OCI-LY1 (cell line): ENCODE data around the gene SFTPB.

Source experiments
- H2AFZ ChIP-seq: fragments of 200-600 bp; sonication (generic), shearing (Covaris generic); 2 replicates; pipeline ENCODE4 v1.6.0; 2014; ENCODE audit warnings: antibody characterized with exemption, mild to moderate bottlenecking, low read length
- H3F3A ChIP-seq: fragments of 200-600 bp; sonication (generic), shearing (Covaris generic); 2 replicates; pipeline ENCODE4 v1.6.0; 2014; ENCODE audit warnings: mild to moderate bottlenecking, antibody characterized with exemption, low read length, moderate library complexity; ENCODE audit not compliant: insufficient read depth
- H3K27ac ChIP-seq: fragments of 200-600 bp; sonication (generic); 2 replicates; pipeline ENCODE4 v1.5.1; 2014; ENCODE audit warnings: low read length, mixed run types, mild to moderate bottlenecking, low read depth; ENCODE audit not compliant: poor library complexity, severe bottlenecking
- H3K27me3 ChIP-seq: fragments of 200-600 bp; sonication (generic); 2 replicates; pipeline ENCODE4 v1.6.0; 2014; ENCODE audit warnings: antibody characterized with exemption, mild to moderate bottlenecking, low read length, moderate library complexity; ENCODE audit not compliant: insufficient read depth
- H3K36me3 ChIP-seq: fragments of 200-600 bp; sonication (generic); 2 replicates; pipeline ENCODE4 v1.6.1; 2014; ENCODE audit warnings: mild to moderate bottlenecking, antibody characterized with exemption, low read length, moderate library complexity, mixed read lengths; ENCODE audit not compliant: insufficient read depth
- H3K4me1 ChIP-seq: fragments of 200-600 bp; sonication (generic); 2 replicates; pipeline ENCODE4 v1.5.1; 2014; ENCODE audit warnings: mild to moderate bottlenecking, low read length, moderate library complexity; ENCODE audit not compliant: insufficient read depth, severe bottlenecking
- H3K4me2 ChIP-seq: fragments of 200-600 bp; sonication (generic), shearing (Covaris generic); 2 replicates; pipeline ENCODE4 v1.6.1; 2014; ENCODE audit warnings: low read length
- H3K4me3 ChIP-seq: fragments of 200-600 bp; sonication (generic); 2 replicates; pipeline ENCODE4 v1.5.1; 2014; ENCODE audit warnings: low read length, low read depth, mild to moderate bottlenecking, mixed read lengths; ENCODE audit not compliant: poor library complexity, severe bottlenecking
- H3K79me2 ChIP-seq: fragments of 200-600 bp; shearing (Covaris generic); 2 replicates; pipeline ENCODE4 v1.6.1; 2016; ENCODE audit warnings: mixed run types, low read length, mixed read lengths; ENCODE audit not compliant: insufficient read depth
- H3K9ac ChIP-seq: fragments of 200-600 bp; sonication (generic), shearing (Covaris generic); 2 replicates; pipeline ENCODE4 v1.6.1; 2014; ENCODE audit warnings: mild to moderate bottlenecking, low read length, mixed read lengths
- H3K9me2 ChIP-seq: fragments of 200-600 bp; sonication (generic), shearing (Covaris generic); 2 replicates; pipeline ENCODE4 v1.6.1; 2014; ENCODE audit warnings: low read depth, mild to moderate bottlenecking, low read length, mixed read lengths
- H3K9me3 ChIP-seq: fragments of 200-600 bp; shearing (Covaris generic); 2 replicates; pipeline ENCODE4 v1.6.1; 2014; ENCODE audit warnings: low read length, mixed read lengths
- H4K20me1 ChIP-seq: fragments of 200-600 bp; sonication (generic), shearing (Covaris generic); 2 replicates; pipeline ENCODE4 v1.6.0; 2016; ENCODE audit warnings: mild to moderate bottlenecking, low read length; ENCODE audit not compliant: insufficient read depth
- EZH2 ChIP-seq: fragments of 200-600 bp; sonication (generic), shearing (Covaris generic); IDR thresholded peaks from 2 replicates; pipeline ENCODE4 v1.8.0; 2017; ENCODE audit warnings: borderline replicate concordance, mixed run types, mild to moderate bottlenecking, antibody characterized with exemption, low read length, moderate library complexity, mixed read lengths
- TF ChIP-seq, protein P1 (sequence below): fragments of 200-600 bp; sonication (generic), shearing (Covaris generic); IDR thresholded peaks from 2 replicates; pipeline ENCODE4 v1.5.1; 2017; ENCODE audit warnings: mild to moderate bottlenecking, antibody characterized with exemption, low read length, moderate library complexity, mixed read lengths

Gene SFTPB

DNA sequence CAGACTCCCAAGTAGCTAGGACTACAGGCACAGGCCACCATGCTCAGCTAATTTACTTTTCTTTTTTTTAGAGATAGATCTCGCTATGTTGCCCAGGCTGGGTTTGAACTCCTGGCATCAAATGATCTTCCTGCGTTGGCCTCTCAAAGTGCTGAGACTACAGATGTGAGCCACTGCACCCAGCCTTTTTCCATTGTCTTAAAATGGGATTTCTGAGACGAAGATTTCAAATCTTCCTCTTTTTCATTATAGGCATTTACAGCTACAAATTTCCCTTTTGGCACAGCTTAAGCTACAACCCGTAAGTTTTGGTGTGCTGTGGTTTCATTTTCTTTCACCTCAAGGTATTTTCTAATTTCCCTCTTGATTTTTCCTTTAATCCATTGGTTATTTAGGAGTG is 34.8 kb upstream of the SFTPB start:
- Histone ChIP-seq H3K27ac (no peak overlapping the region), H2AFZ (no peak overlapping the region), H3K4me3 (no peak overlapping the region), H3K4me2 (no peak overlapping the region), H3F3A (no peaks in the 10 kb centered on the region), H3K4me1 (peaks cover 6% of the 10 kb centered on the region), H3K36me3 (no peaks in the 10 kb centered on the region), H3K79me2 (no peaks in the 10 kb centered on the region), H4K20me1 (no peaks in the 10 kb centered on the region), H3K9me2 (no peaks in the 10 kb centered on the region), H3K27me3 (no peaks in the 10 kb centered on the region; the same call in 1 of the 2 replicates), H3K9me3 (no peaks in the 10 kb centered on the region), H3K9ac (no peak overlapping the region)
- no peak for TF ChIP-seq EZH2
- TF ChIP-seq, protein P1, sequence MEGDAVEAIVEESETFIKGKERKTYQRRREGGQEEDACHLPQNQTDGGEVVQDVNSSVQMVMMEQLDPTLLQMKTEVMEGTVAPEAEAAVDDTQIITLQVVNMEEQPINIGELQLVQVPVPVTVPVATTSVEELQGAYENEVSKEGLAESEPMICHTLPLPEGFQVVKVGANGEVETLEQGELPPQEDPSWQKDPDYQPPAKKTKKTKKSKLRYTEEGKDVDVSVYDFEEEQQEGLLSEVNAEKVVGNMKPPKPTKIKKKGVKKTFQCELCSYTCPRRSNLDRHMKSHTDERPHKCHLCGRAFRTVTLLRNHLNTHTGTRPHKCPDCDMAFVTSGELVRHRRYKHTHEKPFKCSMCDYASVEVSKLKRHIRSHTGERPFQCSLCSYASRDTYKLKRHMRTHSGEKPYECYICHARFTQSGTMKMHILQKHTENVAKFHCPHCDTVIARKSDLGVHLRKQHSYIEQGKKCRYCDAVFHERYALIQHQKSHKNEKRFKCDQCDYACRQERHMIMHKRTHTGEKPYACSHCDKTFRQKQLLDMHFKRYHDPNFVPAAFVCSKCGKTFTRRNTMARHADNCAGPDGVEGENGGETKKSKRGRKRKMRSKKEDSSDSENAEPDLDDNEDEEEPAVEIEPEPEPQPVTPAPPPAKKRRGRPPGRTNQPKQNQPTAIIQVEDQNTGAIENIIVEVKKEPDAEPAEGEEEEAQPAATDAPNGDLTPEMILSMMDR = no peak

DNA sequence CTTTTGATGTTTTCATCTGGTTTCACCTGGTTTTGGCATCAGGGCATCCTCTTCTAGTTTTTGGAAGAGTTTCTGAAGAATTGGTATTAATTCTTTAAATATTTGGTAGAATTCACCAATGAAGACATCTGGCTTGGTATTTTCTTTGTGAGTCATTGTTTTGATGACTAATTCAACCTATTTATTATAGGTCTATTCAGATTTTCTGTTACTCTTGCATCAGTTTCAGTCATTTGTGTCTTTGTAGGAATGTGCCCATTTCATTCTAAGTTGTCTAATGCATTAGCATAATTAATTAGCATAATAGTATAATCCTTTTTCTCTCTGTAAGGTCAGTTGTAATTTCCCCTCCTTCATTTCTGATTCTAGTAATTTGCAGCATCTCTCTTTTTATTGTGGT is 34.2 kb upstream of the SFTPB start:
- H4K20me1 ChIP-seq = no peaks in the 10 kb centered on the region
- no peaks in the 10 kb centered on the region for H3K79me2 ChIP-seq
- H3K4me3 ChIP-seq = no peak overlapping the region
- no peaks in the 10 kb centered on the region; the same call in 1 of the 2 replicates for H3K27me3 ChIP-seq
- H3K4me2 ChIP-seq = no peak overlapping the region
- H3K36me3 ChIP-seq = no peaks in the 10 kb centered on the region
- H3K27ac ChIP-seq = no peak overlapping the region
- no peaks in the 10 kb centered on the region for H3K9me2 ChIP-seq
- no peaks in the 10 kb centered on the region for H3F3A ChIP-seq
- peaks cover 6% of the 10 kb centered on the region for H3K4me1 ChIP-seq
- no peak overlapping the region for H3K9ac ChIP-seq
- TF ChIP-seq, protein P1 = no peak
- no peak for TF ChIP-seq EZH2
- H3K9me3 ChIP-seq = no peaks in the 10 kb centered on the region
- H2AFZ ChIP-seq = no peak overlapping the region

DNA sequence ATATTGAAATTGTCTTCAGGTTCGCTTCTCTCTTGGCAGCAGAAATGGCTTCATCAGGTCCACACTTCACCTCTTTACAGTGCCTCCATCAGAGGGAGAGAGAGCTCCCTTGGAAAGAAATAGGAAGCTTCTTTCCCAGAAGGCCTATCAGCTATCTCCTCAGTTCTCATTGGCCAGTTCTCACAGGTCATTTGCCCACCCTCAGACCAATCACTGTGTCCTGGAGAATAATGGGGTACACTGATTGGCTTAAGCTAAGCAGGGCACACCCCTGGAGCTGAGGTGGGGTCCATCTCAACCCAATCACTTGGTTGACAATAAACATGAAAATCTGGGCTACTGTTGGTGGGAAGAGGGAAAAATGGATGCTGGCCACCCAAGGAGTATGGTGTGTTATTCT is 31.3 kb upstream of the SFTPB start:
- H3K4me2 ChIP-seq = no peak overlapping the region
- H3K27ac ChIP-seq = no peak overlapping the region
- no peak overlapping the region for H2AFZ ChIP-seq

More for the DNA sequence above, 31.3 kb upstream of the SFTPB start:
- Histone ChIP-seq H3K4me3 (no peak overlapping the region), H3K9me2 (no peaks in the 10 kb centered on the region), H4K20me1 (no peaks in the 10 kb centered on the region), H3K4me1 (no peaks in the 10 kb centered on the region), H3K36me3 (no peaks in the 10 kb centered on the region), H3K9me3 (no peaks in the 10 kb centered on the region), H3K79me2 (no peaks in the 10 kb centered on the region), H3K9ac (no peak overlapping the region), H3F3A (no peaks in the 10 kb centered on the region), H3K27me3 (no peaks in the 10 kb centered on the region)
- no peak for TF ChIP-seq EZH2
- TF ChIP-seq, protein P1 = no peak
